H1 (cell line): Measurements from ENCODE around the gene NBEA.

Experiments used
- BACH1 ChIP-seq: IDR thresholded peaks from 2 replicates; pipeline ENCODE4 v1.6.1; 2012; ENCODE audit warnings: low read length, improper control_type of control experiment
- CEBPB ChIP-seq: IDR thresholded peaks from 2 replicates; pipeline ENCODE4 v1.6.1; 2012; ENCODE audit warnings: low read depth, low read length
- GTF2F1 ChIP-seq: IDR thresholded peaks from 2 replicates; pipeline ENCODE4 v1.6.1; 2012; ENCODE audit warnings: low read depth, low read length, improper control_type of control experiment, borderline replicate concordance
- POLR2A ChIP-seq, 2 experiments: IDR thresholded peaks; 1 replicate in 1 of 2; 2 replicates in 1 of 2; pipeline ENCODE4 v1.6.1; 2011; ENCODE audit warnings: low read depth in 2 of 2, low read length in 2 of 2, mild to moderate bottlenecking in 2 of 2; ENCODE audit errors: control extremely low read depth in 1 of 2
- POLR2AphosphoS5 ChIP-seq: IDR thresholded peaks from 2 replicates; pipeline ENCODE4 v1.6.1; 2011; ENCODE audit warnings: low read depth, low read length
- RXRA ChIP-seq: IDR thresholded peaks from 2 replicates; pipeline ENCODE4 v1.6.1; 2011; ENCODE audit warnings: low read depth, mild to moderate bottlenecking, low read length, moderate library complexity; ENCODE audit not compliant: insufficient read depth
- SAP30 ChIP-seq: fragments of 300-600 bp; sonication (generic); IDR thresholded peaks from 2 replicates; pipeline ENCODE4 v1.7.1; 2012; ENCODE audit warnings: low read length, moderate library complexity, mild to moderate bottlenecking, inconsistent platforms; ENCODE audit not compliant: insufficient read depth, insufficient replicate concordance
- SIN3A ChIP-seq, 2 experiments: IDR thresholded peaks in 1 of 2; conservative IDR thresholded peaks in 1 of 2; 2 replicates each; pipeline ENCODE4 v1.6.1; 2011 to 2012; ENCODE audit warnings: low read length in 2 of 2, improper control_type of control experiment in 1 of 2, low read depth in 1 of 2, mild to moderate bottlenecking in 1 of 2
- SP2 ChIP-seq: IDR thresholded peaks from 2 replicates; pipeline ENCODE4 v1.6.1; 2012; ENCODE audit warnings: mild to moderate bottlenecking, low read length, inconsistent platforms
- TCF12 ChIP-seq: IDR thresholded peaks from 2 replicates; pipeline ENCODE4 v1.6.1; 2011; ENCODE audit warnings: low read depth, mild to moderate bottlenecking, low read length

DNA sequence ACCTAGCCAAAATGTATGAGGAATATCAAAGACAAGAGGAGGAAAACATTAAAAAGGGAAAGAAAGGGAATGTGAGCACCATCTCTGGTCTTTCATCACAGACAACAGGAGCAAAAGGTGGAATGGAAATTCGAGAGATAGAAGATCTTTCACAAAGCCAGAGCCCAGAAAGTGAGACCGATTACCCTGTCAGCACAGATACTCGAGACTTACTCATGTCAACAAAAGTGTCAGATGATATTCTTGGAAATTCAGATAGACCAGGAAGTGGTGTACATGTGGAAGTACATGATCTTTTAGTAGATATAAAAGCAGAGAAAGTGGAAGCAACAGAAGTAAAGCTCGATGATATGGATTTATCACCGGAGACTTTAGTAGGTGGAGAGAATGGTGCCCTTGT lies 217.0 kb downstream of the NBEA start:
- TF ChIP-seq RXRA (no peak), POLR2AphosphoS5 (no peak), TCF12 (no peak), GTF2F1 (no peak), CEBPB (no peak), BACH1 (no peak), SIN3A (conservative IDR thresholded peaks at IDR 0.05 in 1 of 2, IDR thresholded peaks at IDR 0.05 in 1 of 2; ENCODE audit: low read depth in 1 of 2, low read length in 2 of 2) (no peak), SAP30 (no peak), POLR2A (IDR thresholded peaks at IDR 0.05; ENCODE audit: control extremely low read depth in 1 of 2, low read depth in 2 of 2, low read length in 2 of 2) (no peak), SP2 (no peak)
